Kidney (tissue), 14 donors: Measurements from ENCODE around the gene TSHZ2. TPM values are rescaled to one million over a fixed set of nuclear protein-coding genes. Genes with fewer than 3 reads are reported as not detected.

Experiments used
- DNase-seq, 5 donors: peaks; one replicate each; pipeline ENCODE4 v3.0.0-alpha.2; 2013 to 2020
- FAIRE-seq: peaks from 2 replicates; lab custom pipeline; 2012; peaks lifted over from hg19 to GRCh38; lab: Jason Lieb, UNC
- H3K27ac ChIP-seq, 2 donors: one replicate each; pipeline ENCODE4 v1.7.0; 2013; ENCODE audit warnings: low read depth in 2 of 2, low read length in 2 of 2, inconsistent platforms in 1 of 2
- H3K27me3 ChIP-seq: one replicate; pipeline ENCODE4 v1.7.1; 2013; ENCODE audit warnings: low read length, inconsistent platforms; ENCODE audit not compliant: control insufficient read depth, insufficient read depth
- H3K36me3 ChIP-seq, 3 donors: one replicate each; pipeline versions ENCODE4 v1.7.0 to v1.7.1; 2013; ENCODE audit warnings: low read length in 3 of 3, control low read depth in 1 of 3, inconsistent platforms in 1 of 3; ENCODE audit not compliant: insufficient read depth in 3 of 3, control insufficient read depth in 2 of 3
- H3K4me1 ChIP-seq, 3 donors: one replicate each; pipeline versions ENCODE4 v1.7.0 to v1.7.1; 2013; ENCODE audit warnings: low read length in 3 of 3, inconsistent platforms in 1 of 3, low read depth in 1 of 3; ENCODE audit not compliant: control insufficient read depth in 2 of 3, insufficient read depth in 2 of 3
- H3K4me3 ChIP-seq, 3 donors: one replicate each; pipeline versions ENCODE4 v1.7.0 to v1.8.1; 2013; ENCODE audit warnings: low read length in 3 of 3, control low read depth in 1 of 3, inconsistent platforms in 1 of 3
- H3K9ac ChIP-seq, 3 donors: one replicate each; pipeline versions ENCODE4 v1.7.0 to v1.7.1; 2013; ENCODE audit warnings: low read length in 3 of 3, control low read depth in 1 of 3, inconsistent platforms in 1 of 3
- H3K9me3 ChIP-seq, 3 donors: one replicate each; pipeline versions ENCODE4 v1.7.0 to v1.7.1; 2013; ENCODE audit warnings: low read length in 3 of 3, control low read depth in 1 of 3, inconsistent platforms in 1 of 3; ENCODE audit not compliant: control insufficient read depth in 2 of 3, insufficient read depth in 1 of 3
- CTCF ChIP-seq: IDR thresholded peaks from 3 replicates; pipeline ENCODE4 v1.5.1; 2012; ENCODE audit warnings: mild to moderate bottlenecking, moderate library complexity, borderline replicate concordance; ENCODE audit not compliant: insufficient read depth; ENCODE audit errors: extremely low read depth
- intact Hi-C: fragments of 100-400 bp; cut with DNase I; formaldehyde crosslinking; loops from one replicate; pipeline ENCODE4 v1.11.1; 2022
- polyA plus RNA-seq: library from polyadenylated mRNA; stranded (reverse); fragments of 350-450 nt; fragmentation: Illumina TruSeq; extraction: RNeasy Lipid Tissue Mini Kit (QIAGEN cat#74804); gene quantifications from one replicate; pipeline ENCODE4 v1.2.3, GENCODE V29; 2014; ENCODE audit warnings: low read depth, low replicate concordance; ENCODE audit not compliant: insufficient read depth
- total RNA-seq: library from RNA; stranded (reverse); fragmentation: NEBNext Ultra II Directional; extraction: Animal tissue kit (Norgen Biotek cat#: 25700); gene quantifications from one replicate; pipeline ENCODE4 v1.2.1, GENCODE V29; 2021
- donor health status: control.
- donor health status: control.
- donor health status: control.
- donor health status: control.
- donor health status: control.
- donor health status: DM: yes; HTN: yes; CAD: no.
- donor health status: Normal renal cell carcinoma (clear cell type).

TSHZ2 gene
- total and polyA plus RNA-seq, 2 donors from 2014 or later, result 0.86 to 15.5 TPM

- intact Hi-C loops, result no loop called here
- Histone ChIP-seq H3K27ac (no peak overlapping the region), H3K27me3 (no peaks in the 10 kb centered on the region), H3K4me3 (no peak overlapping the region), H3K9ac (no peak overlapping the region), H3K4me1 (no peaks in the 10 kb centered on the region), H3K36me3 (no peaks in the 10 kb centered on the region), H3K9me3 (no peaks in the 10 kb centered on the region)
- DNase-seq, result no peak
- no peak for FAIRE-seq
- TF ChIP-seq CTCF, result no peak
Measured at GRCh38 chr20:53091789-53092188, 119.6 kb downstream of the TSHZ2 start.

- Histone ChIP-seq H3K27ac (no peak overlapping the region), H3K36me3 (no peaks in the 10 kb centered on the region), H3K4me3 (no peak overlapping the region), H3K9ac (no peak overlapping the region), H3K9me3 (no peaks in the 10 kb centered on the region), H3K27me3 (no peaks in the 10 kb centered on the region), H3K4me1 (no peaks in the 10 kb centered on the region)
- no peak for DNase-seq
- intact Hi-C loops, result no loop called here
- no peak for TF ChIP-seq CTCF
- FAIRE-seq, result no peak
Measured at GRCh38 chr20:53092772-53093300, 120.7 kb downstream of the TSHZ2 start.

GRCh38 chr20:53097371-53097770 lies 125.2 kb downstream of the TSHZ2 start:
- Histone ChIP-seq H3K27me3 (no peaks in the 10 kb centered on the region), H3K36me3 (no peaks in the 10 kb centered on the region), H3K9ac (no peak overlapping the region), H3K27ac (no peak overlapping the region), H3K4me3 (no peak overlapping the region), H3K9me3 (no peaks in the 10 kb centered on the region), H3K4me1 (no peaks in the 10 kb centered on the region)
- intact Hi-C loops, result no loop called here
- TF ChIP-seq CTCF, result no peak
- FAIRE-seq, result no peak
- no peak for DNase-seq

GRCh38 chr20:53097791-53098190 lies 125.6 kb downstream of the TSHZ2 start:
- H3K4me1 ChIP-seq, result no peaks in the 10 kb centered on the region
- intact Hi-C loops, result no loop called here
- H3K9me3 ChIP-seq, result no peaks in the 10 kb centered on the region
- DNase-seq (no peak), FAIRE-seq (no peak)
- no peaks in the 10 kb centered on the region for H3K36me3 ChIP-seq
- no peaks in the 10 kb centered on the region for H3K27me3 ChIP-seq
- H3K4me3 ChIP-seq, result no peak overlapping the region
- H3K9ac ChIP-seq, result no peak overlapping the region
- TF ChIP-seq CTCF, result no peak
- no peak overlapping the region for H3K27ac ChIP-seq
